NCI-H510A treated with DMSO at 0.1 percent for 48 hours (cell line): ENCODE data around the gene CDK4.
A peak's percentile ranks its signal among the peaks of the same experiment; 100 is the strongest.

Experiments used
- DNase-seq: peaks from one replicate; lab custom pipeline; 2025; lab: John Stamatoyannopoulos, UW

The CDK4 gene

GRCh38 chr12:57771873-57772428, 19.8 kb upstream of the CDK4 start, which contains the start of gene METTL1:
TSS of gene METTL1 (minus strand) at chr12:57772105. CDS start at chr12:57772083, 22 bp downstream.
- DNase-seq = peak; percentile 96

GRCh38 chr12:57771236-57771872, 19.2 kb upstream of the CDK4 start:
- peak; percentile 96 for DNase-seq

GRCh38 chr12:57770734-57771133, 18.6 kb upstream of the CDK4 start:
- no peak for DNase-seq

GRCh38 chr12:57769594-57769993, 17.5 kb upstream of the CDK4 start:
- DNase-seq = no peak

- no peak for DNase-seq
These were observed 15.8 kb upstream of the CDK4 start for GRCh38 chr12:57767876-57768275.

GRCh38 chr12:57767305-57767698, 15.2 kb upstream of the CDK4 start:
- DNase-seq = no peak

- DNase-seq = peak; percentile 81
These were observed 14.6 kb upstream of the CDK4 start, which contains the start of gene CYP27B1 for GRCh38 chr12:57766464-57767304. TSS of gene CYP27B1 (minus strand) at chr12:57767078. CDS start at chr12:57767041, 37 bp downstream.

- DNase-seq = no peak
These were observed 13.8 kb upstream of the CDK4 start for GRCh38 chr12:57765698-57766463.

- DNase-seq = peak; percentile 47
These were observed 13.0 kb upstream of the CDK4 start for GRCh38 chr12:57765003-57765697.

- no peak for DNase-seq
These were observed 12.5 kb upstream of the CDK4 start for GRCh38 chr12:57764662-57765002.

- DNase-seq = no peak
These were observed 12.0 kb upstream of the CDK4 start for GRCh38 chr12:57763881-57764661.

- no peak for DNase-seq
These were observed 10.4 kb upstream of the CDK4 start for GRCh38 chr12:57762463-57762862.

- DNase-seq = no peak
These were observed 9.4 kb upstream of the CDK4 start for GRCh38 chr12:57761391-57761998.

GRCh38 chr12:57760347-57760982, 8.4 kb upstream of the CDK4 start:
- no peak for DNase-seq

GRCh38 chr12:57759360-57759980, 7.4 kb upstream of the CDK4 start:
- peak; percentile 72 for DNase-seq

- DNase-seq = no peak
These were observed 6.6 kb upstream of the CDK4 start for GRCh38 chr12:57758552-57759359.

- DNase-seq = no peak
These were observed 5.7 kb upstream of the CDK4 start for GRCh38 chr12:57757771-57758170.
